K562 (cell line): ENCODE data around the gene WDR55. TPM values are rescaled to one million over a fixed set of nuclear protein-coding genes. Genes with fewer than 3 reads are reported as not detected.

ENCODE experiments used
- ARHGAP35 ChIP-seq: fragments of 450-650 bp; IDR thresholded peaks from 2 replicates; pipeline ENCODE4 v1.6.1; 2018; ENCODE audit not compliant: partially characterized antibody
- ASH1L ChIP-seq: fragments of 450-650 bp; IDR thresholded peaks from 2 replicates; pipeline ENCODE4 v1.6.1; 2018; ENCODE audit warnings: borderline replicate concordance, mild to moderate bottlenecking, low read depth; ENCODE audit not compliant: partially characterized antibody
- E2F3 ChIP-seq: fragments of 250-450 bp; sonication (Bioruptor Pico); IDR thresholded peaks from 2 replicates; pipeline ENCODE4 v1.4.0; 2020; ENCODE audit warnings: mild to moderate bottlenecking
- ELF2 ChIP-seq: fragments of 250-450 bp; sonication (Bioruptor Pico); IDR thresholded peaks from 2 replicates; pipeline ENCODE4 v1.5.0; 2021; ENCODE audit warnings: mild to moderate bottlenecking
- ETV5 ChIP-seq: sonication (generic); formaldehyde crosslinking; IDR thresholded peaks from 2 replicates; pipeline ENCODE4 v1.4.0; 2020; ENCODE audit warnings: low read depth, mild to moderate bottlenecking, missing genetic modification reagents
- FOSL1 ChIP-seq: fragments of 200-800 bp; sonication (Bioruptor generic); conservative IDR thresholded peaks from 2 replicates; pipeline ENCODE4 v1.6.1; 2016; ENCODE audit warnings: missing genetic modification characterization, missing compliant biosample characterization
- HNRNPUL1 ChIP-seq: fragments of 200-400 bp; formaldehyde crosslinking; IDR thresholded peaks from 2 replicates; pipeline ENCODE4 v1.6.1; 2017; ENCODE audit warnings: low read length
- KLF13 ChIP-seq: fragments of 450-650 bp; IDR thresholded peaks from 2 replicates; pipeline ENCODE4 v1.6.1; 2016; ENCODE audit warnings: missing genetic modification characterization, low read depth, mild to moderate bottlenecking, missing compliant biosample characterization, moderate library complexity, borderline replicate concordance
- NCOA1 ChIP-seq: fragments of 450-650 bp; IDR thresholded peaks from 2 replicates; pipeline ENCODE4 v1.6.1; 2016; ENCODE audit warnings: low read depth
- NCOA2 ChIP-seq, 2 experiments: fragments of 450-650 bp; IDR thresholded peaks; 2 replicates each; pipeline ENCODE4 v1.6.1; 2018; ENCODE audit warnings: mild to moderate bottlenecking in 2 of 2, moderate library complexity in 1 of 2; ENCODE audit not compliant: partially characterized antibody in 2 of 2
- NCOR1 ChIP-seq: fragments of 450-650 bp; IDR thresholded peaks from 2 replicates; pipeline ENCODE4 v1.6.1; 2016; ENCODE audit warnings: mild to moderate bottlenecking, moderate library complexity
- NFYB ChIP-seq: IDR thresholded peaks from 2 replicates; pipeline ENCODE4 v1.6.1; 2011; ENCODE audit warnings: mild to moderate bottlenecking, moderate library complexity; ENCODE audit not compliant: insufficient read length; ENCODE audit errors: extremely low read depth
- NR3C1 ChIP-seq: sonication (generic); formaldehyde crosslinking; IDR thresholded peaks from 2 replicates; pipeline ENCODE4 v1.8.1; 2022; ENCODE audit warnings: missing genetic modification reagents
- PPARD ChIP-seq: fragments of 250-450 bp; sonication (Bioruptor Pico); IDR thresholded peaks from 2 replicates; pipeline ENCODE4 v1.8.0; 2022; ENCODE audit warnings: inconsistent platforms, mild to moderate bottlenecking, moderate library complexity
- PTBP1 ChIP-seq: fragments of 200-400 bp; formaldehyde crosslinking; IDR thresholded peaks from 2 replicates; pipeline ENCODE4 v1.6.1; 2017; ENCODE audit warnings: low read depth, low read length
- TAF1 ChIP-seq: IDR thresholded peaks from 2 replicates; pipeline ENCODE4 v1.6.1; 2011; ENCODE audit warnings: mild to moderate bottlenecking, low read length, moderate library complexity; ENCODE audit not compliant: insufficient read depth, control insufficient read depth, severe bottlenecking; ENCODE audit errors: extremely low read depth
- U2AF2 ChIP-seq: fragments of 200-400 bp; formaldehyde crosslinking; optimal IDR thresholded peaks from 2 replicates; pipeline ENCODE3; 2017; ENCODE audit warnings: low read depth, mild to moderate bottlenecking, low read length
- XRCC5 ChIP-seq: fragments of 200-400 bp; formaldehyde crosslinking; IDR thresholded peaks from 2 replicates; pipeline ENCODE4 v1.6.1; 2017; ENCODE audit warnings: low read depth, mild to moderate bottlenecking, low read length
- ZFP30 ChIP-seq: fragments of 250-450 bp; sonication (Bioruptor Pico); IDR thresholded peaks from 2 replicates; pipeline ENCODE4 v1.8.0; 2022; ENCODE audit warnings: moderate library complexity, mild to moderate bottlenecking, inconsistent platforms, borderline replicate concordance
- polyA plus RNA-seq, 8 experiments: library from polyadenylated mRNA; depleted of rRNA in 4 of 8; stranded (reverse) in 5 of 8; unstranded in 3 of 8; fragments of >200 nt; fragmentation: Nextera tagmentation in 2 of 8; fragmentation: Illumina TruSeq in 1 of 8; extraction: Ambion mirVana in 2 of 8; extraction: Trizol in 1 of 8; gene quantifications; 2 replicates each; pipeline versions ENCODE4 v1.2.1 to v1.2.3, GENCODE V29; 2011 to 2014; ENCODE audit warnings: inconsistent platforms in 1 of 8, missing spikeins in 1 of 8
- total RNA-seq, 7 experiments: library from RNA; depleted of rRNA in 6 of 7; stranded (reverse); fragments of >200 nt in 6 of 7; fragmentation: Illumina TruSeq in 2 of 7; extraction: Trizol in 2 of 7; gene quantifications; 2 replicates each; pipeline versions ENCODE4 v1.2.1 to v1.2.3, GENCODE V29; 2011 to 2021; ENCODE audit warnings: low replicate concordance in 1 of 7
- TF ChIP-seq, protein P1 (sequence below): fragments of 450-650 bp; IDR thresholded peaks from 2 replicates; pipeline ENCODE4 v1.6.1; 2017; ENCODE audit warnings: antibody characterized with exemption, mild to moderate bottlenecking
- TF ChIP-seq, protein P2 (sequence below): fragments of 200-400 bp; formaldehyde crosslinking; IDR thresholded peaks from 2 replicates; pipeline ENCODE4 v1.6.1; 2017; ENCODE audit warnings: mild to moderate bottlenecking, low read depth, low read length, moderate library complexity
- TF ChIP-seq, protein P3 (sequence below): fragments of 250-450 bp; sonication (Bioruptor Pico); IDR thresholded peaks from 2 replicates; pipeline ENCODE4 v1.6.1; 2021; ENCODE audit warnings: mild to moderate bottlenecking

Gene WDR55
- total and polyA plus RNA-seq, 9 of the 15 experiments (the other 6 are each of a cell fraction or from before 2014, with no cell fraction given), result 5.2 to 45.0 (median 29.3) TPM

DNA sequence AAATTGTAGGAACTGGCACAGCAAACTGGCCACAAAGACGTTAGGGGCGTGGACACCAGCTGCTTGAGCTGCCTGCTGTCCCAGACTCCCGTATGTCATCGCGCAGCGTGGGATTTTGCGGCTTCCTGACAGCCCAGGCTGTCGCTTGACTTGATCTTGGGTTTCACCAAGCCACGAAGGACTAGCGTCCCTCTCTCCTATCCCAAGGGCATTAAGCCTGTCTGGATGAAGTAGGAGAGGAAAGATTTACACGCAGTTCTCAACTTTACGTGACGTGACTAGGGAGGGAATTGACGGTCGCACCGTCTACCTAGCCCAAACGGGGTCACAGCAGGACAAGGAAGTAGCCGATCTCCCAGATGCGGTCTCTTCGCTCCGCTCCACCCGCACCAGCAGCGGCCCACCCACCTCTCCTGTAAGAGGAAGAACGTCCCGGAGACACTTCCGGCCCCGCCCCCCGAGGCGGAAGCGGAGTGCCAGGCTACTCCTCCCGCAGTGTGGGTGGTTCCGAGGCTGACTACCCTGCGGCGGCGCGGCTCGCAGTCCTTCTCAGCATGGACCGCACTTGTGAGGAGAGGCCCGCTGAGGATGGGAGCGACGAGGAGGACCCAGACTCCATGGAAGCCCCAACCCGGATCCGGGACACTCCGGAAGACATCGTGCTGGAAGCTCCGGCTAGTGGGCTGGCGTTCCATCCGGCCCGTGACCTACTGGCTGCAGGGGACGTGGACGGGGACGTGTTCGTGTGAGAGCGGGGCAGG, at the start of gene WDR55 (continued):
- TF ChIP-seq TAF1 (peak; percentile 83), ARHGAP35 (no peak), HNRNPUL1 (no peak), ELF2 (CRISPR knock-in tag) (peak; percentile 87), NR3C1 (no peak), NFYB (no peak), NCOA1 (peak; percentile 92), KLF13 (tag) (no peak; the same call in none of the 2 replicates), PTBP1 (no peak), ZFP30 (CRISPR knock-in tag) (no peak), E2F3 (CRISPR knock-in tag) (no peak), XRCC5 (no peak; the same call in 1 of the 2 replicates), U2AF2 (no peak), ASH1L (no peak), NCOA2 (IDR thresholded peaks at IDR 0.05; ENCODE audit: partially characterized antibody in 2 of 2) (no peak), NCOR1 (peak; percentile 79), PPARD (CRISPR knock-in tag) (no peak), FOSL1 (tag) (no peak; the same call in 1 of the 2 replicates), ETV5 (CRISPR knock-in tag) (peak; percentile 97)
- TF ChIP-seq, protein P1, sequence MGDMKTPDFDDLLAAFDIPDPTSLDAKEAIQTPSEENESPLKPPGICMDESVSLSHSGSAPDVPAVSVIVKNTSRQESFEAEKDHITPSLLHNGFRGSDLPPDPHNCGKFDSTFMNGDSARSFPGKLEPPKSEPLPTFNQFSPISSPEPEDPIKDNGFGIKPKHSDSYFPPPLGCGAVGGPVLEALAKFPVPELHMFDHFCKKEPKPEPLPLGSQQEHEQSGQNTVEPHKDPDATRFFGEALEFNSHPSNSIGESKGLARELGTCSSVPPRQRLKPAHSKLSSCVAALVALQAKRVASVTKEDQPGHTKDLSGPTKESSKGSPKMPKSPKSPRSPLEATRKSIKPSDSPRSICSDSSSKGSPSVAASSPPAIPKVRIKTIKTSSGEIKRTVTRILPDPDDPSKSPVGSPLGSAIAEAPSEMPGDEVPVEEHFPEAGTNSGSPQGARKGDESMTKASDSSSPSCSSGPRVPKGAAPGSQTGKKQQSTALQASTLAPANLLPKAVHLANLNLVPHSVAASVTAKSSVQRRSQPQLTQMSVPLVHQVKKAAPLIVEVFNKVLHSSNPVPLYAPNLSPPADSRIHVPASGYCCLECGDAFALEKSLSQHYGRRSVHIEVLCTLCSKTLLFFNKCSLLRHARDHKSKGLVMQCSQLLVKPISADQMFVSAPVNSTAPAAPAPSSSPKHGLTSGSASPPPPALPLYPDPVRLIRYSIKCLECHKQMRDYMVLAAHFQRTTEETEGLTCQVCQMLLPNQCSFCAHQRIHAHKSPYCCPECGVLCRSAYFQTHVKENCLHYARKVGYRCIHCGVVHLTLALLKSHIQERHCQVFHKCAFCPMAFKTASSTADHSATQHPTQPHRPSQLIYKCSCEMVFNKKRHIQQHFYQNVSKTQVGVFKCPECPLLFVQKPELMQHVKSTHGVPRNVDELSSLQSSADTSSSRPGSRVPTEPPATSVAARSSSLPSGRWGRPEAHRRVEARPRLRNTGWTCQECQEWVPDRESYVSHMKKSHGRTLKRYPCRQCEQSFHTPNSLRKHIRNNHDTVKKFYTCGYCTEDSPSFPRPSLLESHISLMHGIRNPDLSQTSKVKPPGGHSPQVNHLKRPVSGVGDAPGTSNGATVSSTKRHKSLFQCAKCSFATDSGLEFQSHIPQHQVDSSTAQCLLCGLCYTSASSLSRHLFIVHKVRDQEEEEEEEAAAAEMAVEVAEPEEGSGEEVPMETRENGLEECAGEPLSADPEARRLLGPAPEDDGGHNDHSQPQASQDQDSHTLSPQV, result 0 out of 2 replicates have a peak, but pooled peaks have one; percentile 33
- TF ChIP-seq, protein P2, sequence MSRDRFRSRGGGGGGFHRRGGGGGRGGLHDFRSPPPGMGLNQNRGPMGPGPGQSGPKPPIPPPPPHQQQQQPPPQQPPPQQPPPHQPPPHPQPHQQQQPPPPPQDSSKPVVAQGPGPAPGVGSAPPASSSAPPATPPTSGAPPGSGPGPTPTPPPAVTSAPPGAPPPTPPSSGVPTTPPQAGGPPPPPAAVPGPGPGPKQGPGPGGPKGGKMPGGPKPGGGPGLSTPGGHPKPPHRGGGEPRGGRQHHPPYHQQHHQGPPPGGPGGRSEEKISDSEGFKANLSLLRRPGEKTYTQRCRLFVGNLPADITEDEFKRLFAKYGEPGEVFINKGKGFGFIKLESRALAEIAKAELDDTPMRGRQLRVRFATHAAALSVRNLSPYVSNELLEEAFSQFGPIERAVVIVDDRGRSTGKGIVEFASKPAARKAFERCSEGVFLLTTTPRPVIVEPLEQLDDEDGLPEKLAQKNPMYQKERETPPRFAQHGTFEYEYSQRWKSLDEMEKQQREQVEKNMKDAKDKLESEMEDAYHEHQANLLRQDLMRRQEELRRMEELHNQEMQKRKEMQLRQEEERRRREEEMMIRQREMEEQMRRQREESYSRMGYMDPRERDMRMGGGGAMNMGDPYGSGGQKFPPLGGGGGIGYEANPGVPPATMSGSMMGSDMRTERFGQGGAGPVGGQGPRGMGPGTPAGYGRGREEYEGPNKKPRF, result no peak
- TF ChIP-seq, protein P3, sequence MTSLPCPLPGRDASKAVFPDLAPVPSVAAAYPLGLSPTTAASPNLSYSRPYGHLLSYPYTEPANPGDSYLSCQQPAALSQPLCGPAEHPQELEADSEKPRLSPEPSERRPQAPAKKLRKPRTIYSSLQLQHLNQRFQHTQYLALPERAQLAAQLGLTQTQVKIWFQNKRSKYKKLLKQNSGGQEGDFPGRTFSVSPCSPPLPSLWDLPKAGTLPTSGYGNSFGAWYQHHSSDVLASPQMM (CRISPR knock-in tag), result no peak
